CD4-positive, alpha-beta memory T cell (primary cell): ENCODE data around the gene ELOF1. TPM values are rescaled to one million over a fixed set of nuclear protein-coding genes. Genes with fewer than 3 reads are reported as not detected.

Experiments
- CTCF ChIA-PET: fragments of 350-600 bp; sonication (Branson Sonifier 250); formaldehyde crosslinking; loops from one replicate; lab custom pipeline; 2021; ENCODE audit warnings: inconsistent platforms; ENCODE audit not compliant: partially characterized antibody; lab: Charles Lee
- POLR2A ChIA-PET: fragments of 350-600 bp; sonication (Branson Sonifier 250); formaldehyde crosslinking; loops from one replicate; lab custom pipeline; 2021; ENCODE audit not compliant: partially characterized antibody; lab: Charles Lee
- DNase-seq, 5 donors: peaks; one replicate each; pipeline versions ENCODE4 v3.0.0 to v3.0.0-alpha.2; 2020 to 2022; ENCODE audit warnings: mixed read lengths in 1 of 5
- H3K27ac ChIP-seq: one replicate; pipeline ENCODE4 v1.7.0; 2013; ENCODE audit warnings: low read depth, low read length
- H3K27me3 ChIP-seq: 2 replicates; pipeline ENCODE4 v1.7.0; 2013; ENCODE audit warnings: mild to moderate bottlenecking, low read length, moderate library complexity; ENCODE audit not compliant: insufficient read depth
- H3K36me3 ChIP-seq: 2 replicates; pipeline ENCODE4 v1.7.0; 2013; ENCODE audit warnings: mild to moderate bottlenecking, low read length, moderate library complexity; ENCODE audit not compliant: insufficient read depth
- H3K4me1 ChIP-seq: 2 replicates; pipeline ENCODE4 v1.7.0; 2013; ENCODE audit warnings: mild to moderate bottlenecking, low read length, moderate library complexity; ENCODE audit not compliant: insufficient read depth
- H3K4me3 ChIP-seq, 2 donors: one replicate each; pipeline ENCODE4 v1.7.0; 2013; ENCODE audit warnings: low read length in 2 of 2, mild to moderate bottlenecking in 1 of 2
- H3K9me3 ChIP-seq, 2 donors: one replicate each; pipeline ENCODE4 v1.7.0; 2013; ENCODE audit warnings: low read length in 2 of 2, control low read depth in 1 of 2; ENCODE audit not compliant: control insufficient read depth in 1 of 2
- H3K27ac Mint-ChIP-seq, 7 donors: one replicate each; pipeline ENCODE4 v1.8.0; 2020 to 2021; ENCODE audit warnings: mixed read lengths in 7 of 7, mild to moderate bottlenecking in 6 of 7, inconsistent platforms in 3 of 7, moderate library complexity in 3 of 7
- H3K27me3 Mint-ChIP-seq, 2 donors: one replicate each; pipeline ENCODE4 v1.8.0; 2020 to 2021; ENCODE audit warnings: mixed read lengths in 2 of 2
- H3K36me3 Mint-ChIP-seq, 2 donors: one replicate each; pipeline ENCODE4 v1.8.0; 2020 to 2021; ENCODE audit warnings: mixed read lengths in 2 of 2, inconsistent platforms in 1 of 2, mild to moderate bottlenecking in 1 of 2
- H3K4me1 Mint-ChIP-seq, 4 donors: one replicate each; pipeline ENCODE4 v1.8.0; 2020 to 2021; ENCODE audit warnings: mixed read lengths in 4 of 4, mild to moderate bottlenecking in 1 of 4
- H3K4me3 Mint-ChIP-seq, 8 donors: one replicate each; pipeline ENCODE4 v1.8.0; 2020 to 2021; ENCODE audit warnings: mixed read lengths in 8 of 8, mild to moderate bottlenecking in 7 of 8, moderate library complexity in 6 of 8, inconsistent platforms in 3 of 8
- H3K9me3 Mint-ChIP-seq, 8 donors: one replicate each; pipeline ENCODE4 v1.8.0; 2020 to 2021; ENCODE audit warnings: mixed read lengths in 8 of 8, mild to moderate bottlenecking in 5 of 8, inconsistent platforms in 3 of 8, moderate library complexity in 1 of 8
- intact Hi-C: fragments of 100-400 bp; cut with micrococcal nuclease; formaldehyde crosslinking; loops from one replicate; pipeline ENCODE4 v1.15.1; 2023
- polyA plus RNA-seq, 2 donors: library from polyadenylated mRNA; unstranded; fragments of 300-500 nt; fragmentation: Illumina TruSeq; gene quantifications; one replicate each; pipeline ENCODE4 v1.2.3, GENCODE V29; 2021
- total RNA-seq, 2 experiments: library from RNA; stranded (reverse); gene quantifications; one replicate each; pipeline ENCODE4 v1.2.3, GENCODE V29; 2021

The ELOF1 gene
- total and polyA plus RNA-seq, 4 experiments from 2014 or later, result 46.0 to 96.1 (median 70.8) TPM

GRCh38 chr19:11549386-11549953 is 9.6 kb downstream of the ELOF1 start:
- no peaks in the 10 kb centered on the region for H3K9me3 Mint-ChIP-seq
- peaks cover 8 to 16% of the 10 kb centered on the region in 2 donors for H3K36me3 Mint-ChIP-seq
- Histone ChIP-seq H3K4me1 (no peaks in the 10 kb centered on the region), H3K4me3 (no peak overlapping the region), H3K9me3 (no peaks in the 10 kb centered on the region), H3K36me3 (peaks cover 11% of the 10 kb centered on the region), H3K27ac (no peak overlapping the region), H3K27me3 (no peaks in the 10 kb centered on the region)
- H3K27ac Mint-ChIP-seq, result no peak overlapping the region
- peaks cover 2 to 8% (median 4%) of the 10 kb centered on the region in 4 donors for H3K4me1 Mint-ChIP-seq
- DNase-seq, result no peak
- CTCF ChIA-PET, result no interaction called here
- intact Hi-C loops, result no loop called here
- no peaks in the 10 kb centered on the region for H3K27me3 Mint-ChIP-seq
- H3K4me3 Mint-ChIP-seq, result no peak overlapping the region
- POLR2A ChIA-PET, result no interaction called here

GRCh38 chr19:11547929-11548700 is 10.9 kb downstream of the ELOF1 start:
- H3K9me3 Mint-ChIP-seq, result no peaks in the 10 kb centered on the region
- intact Hi-C loops, result no loop called here

GRCh38 chr19:11541238-11541637 is 17.8 kb downstream of the ELOF1 start:
- peaks cover 7% of the 10 kb centered on the region for H3K27me3 ChIP-seq
- H3K9me3 ChIP-seq, result no peaks in the 10 kb centered on the region
- peaks cover 0 to 4% (median 3%) of the 10 kb centered on the region in 4 donors for H3K4me1 Mint-ChIP-seq
- CTCF ChIA-PET, result no interaction called here
- no peaks in the 10 kb centered on the region for H3K36me3 Mint-ChIP-seq
- no peak overlapping the region for H3K4me3 ChIP-seq
- H3K27me3 Mint-ChIP-seq, result peaks cover 9 to 14% of the 10 kb centered on the region in 2 donors
- H3K4me1 ChIP-seq, result peaks cover 5% of the 10 kb centered on the region
- H3K4me3 Mint-ChIP-seq, result no peak overlapping the region
- H3K9me3 Mint-ChIP-seq, result no peaks in the 10 kb centered on the region
- intact Hi-C loops, result no loop called here
- H3K27ac Mint-ChIP-seq, result no peak overlapping the region
- H3K36me3 ChIP-seq, result no peaks in the 10 kb centered on the region
- POLR2A ChIA-PET, result no interaction called here
- DNase-seq, result no peak
- H3K27ac ChIP-seq, result no peak overlapping the region

More at GRCh38 chr19:11547929-11548700, 10.9 kb downstream of the ELOF1 start:
- Histone ChIP-seq H3K9me3 (no peaks in the 10 kb centered on the region), H3K27me3 (no peaks in the 10 kb centered on the region), H3K36me3 (peaks cover 4% of the 10 kb centered on the region), H3K4me3 (no peak overlapping the region), H3K4me1 (no peaks in the 10 kb centered on the region), H3K27ac (no peak overlapping the region)
- Mint-ChIP-seq H3K27ac (no peak overlapping the region), H3K27me3 (peaks cover 2 to 5% of the 10 kb centered on the region in 2 donors), H3K4me1 (peaks cover 0 to 2% (median 0%) of the 10 kb centered on the region in 4 donors), H3K4me3 (no peak overlapping the region), H3K36me3 (peaks cover 0 to 6% of the 10 kb centered on the region in 2 donors)
- ChIA-PET CTCF (interaction anchor here (1.0 to 1.5 kb wide), 3 partner anchors 10 to 13 kb away, joined by 3 read pairs; no protein-coding TSS in a partner anchor), POLR2A (no interaction called here)
- DNase-seq, result no peak

GRCh38 chr19:11540645-11541044 is 18.4 kb downstream of the ELOF1 start:
- H3K36me3 ChIP-seq, result no peaks in the 10 kb centered on the region
- H3K27ac Mint-ChIP-seq, result no peak overlapping the region
- intact Hi-C loops, result no loop called here
- H3K27ac ChIP-seq, result no peak overlapping the region
- H3K27me3 Mint-ChIP-seq, result peaks cover 9 to 15% of the 10 kb centered on the region in 2 donors
- ChIA-PET POLR2A (no interaction called here), CTCF (no interaction called here)
- H3K4me3 ChIP-seq, result no peak overlapping the region
- no peaks in the 10 kb centered on the region for H3K9me3 ChIP-seq
- no peak for DNase-seq
- H3K4me1 ChIP-seq, result peaks cover 11% of the 10 kb centered on the region
- H3K4me3 Mint-ChIP-seq, result no peak overlapping the region
- H3K9me3 Mint-ChIP-seq, result peaks cover 0 to under 1% (median 0%) of the 10 kb centered on the region in 8 donors
- H3K4me1 Mint-ChIP-seq, result peaks cover 3 to 7% (median 3%) of the 10 kb centered on the region in 4 donors
- H3K27me3 ChIP-seq, result peaks cover 7% of the 10 kb centered on the region
- H3K36me3 Mint-ChIP-seq, result no peaks in the 10 kb centered on the region

- CTCF ChIA-PET, result interaction anchor here (1.0 kb wide), 1 partner anchor 21 kb away, joined by 3 read pairs; no protein-coding TSS in a partner anchor
Observed at GRCh38 chr19:11539495-11540365, 19.3 kb downstream of the ELOF1 start.

GRCh38 chr19:11538232-11539036 is 20.6 kb downstream of the ELOF1 start, which contains the start of gene CNN1:
Gene CNN1, plus strand, starts transcription at chr19:11538851. Its CDS starts 77 bp downstream, at chr19:11538928.
- ChIA-PET POLR2A (no interaction called here), CTCF (no interaction called here)
- H3K27me3 ChIP-seq, result peaks cover 7% of the 10 kb centered on the region
- H3K4me1 Mint-ChIP-seq, result peaks cover 7 to 14% (median 9%) of the 10 kb centered on the region in 4 donors
- H3K36me3 ChIP-seq, result no peaks in the 10 kb centered on the region
- H3K9me3 Mint-ChIP-seq, result peaks cover 0 to 2% (median 0%) of the 10 kb centered on the region in 8 donors
- intact Hi-C loops, result no loop called here
- no peak within 1 kb of the TSS for H3K27ac ChIP-seq
- no peak within 1 kb of the TSS for H3K4me3 ChIP-seq
- H3K4me3 Mint-ChIP-seq, result peak within 1 kb of the TSS in 1 of 8 donors; percentile 58
- H3K4me1 ChIP-seq, result peaks cover 15% of the 10 kb centered on the region
- H3K36me3 Mint-ChIP-seq, result no peaks in the 10 kb centered on the region
- peak within 1 kb of the TSS in 1 of 7 donors; percentile 59 for H3K27ac Mint-ChIP-seq
- H3K9me3 ChIP-seq, result no peaks in the 10 kb centered on the region
- peaks cover 7 to 12% of the 10 kb centered on the region in 2 donors for H3K27me3 Mint-ChIP-seq
- no peak for DNase-seq

More at GRCh38 chr19:11539495-11540365, 19.3 kb downstream of the ELOF1 start:
- Mint-ChIP-seq H3K4me1 (peaks cover 7 to 13% (median 8%) of the 10 kb centered on the region in 4 donors), H3K9me3 (peaks cover 0 to 2% (median 0%) of the 10 kb centered on the region in 8 donors), H3K4me3 (no peak overlapping the region), H3K27ac (peak overlapping the region in 1 of 7 donors; percentile 59), H3K36me3 (no peaks in the 10 kb centered on the region), H3K27me3 (peaks cover 9 to 18% of the 10 kb centered on the region in 2 donors)
- Histone ChIP-seq H3K9me3 (no peaks in the 10 kb centered on the region), H3K36me3 (no peaks in the 10 kb centered on the region), H3K27me3 (peaks cover 7% of the 10 kb centered on the region), H3K4me1 (peaks cover 15% of the 10 kb centered on the region), H3K4me3 (no peak overlapping the region), H3K27ac (no peak overlapping the region)
- DNase-seq, result no peak
- intact Hi-C loops, result no loop called here
- POLR2A ChIA-PET, result no interaction called here
